Nephron (organoid): ENCODE measurements around the gene TMEM38A.

Experiments used
- H3K27ac Mint-ChIP-seq, 3 experiments: 2 replicates each; pipeline ENCODE4 v1.8.0; 2020; ENCODE audit warnings: mixed read lengths in 3 of 3, mild to moderate bottlenecking in 2 of 3, moderate library complexity in 1 of 3
- H3K27me3 Mint-ChIP-seq: 2 replicates; pipeline ENCODE4 v1.8.0; 2021; ENCODE audit warnings: low read depth, mild to moderate bottlenecking, moderate library complexity, mixed read lengths
- H3K36me3 Mint-ChIP-seq: 2 replicates; pipeline ENCODE4 v1.8.0; 2020; ENCODE audit warnings: low read depth, mixed read lengths
- H3K4me1 Mint-ChIP-seq: 2 replicates; pipeline ENCODE4 v1.8.0; 2020; ENCODE audit warnings: mixed read lengths
- H3K4me3 Mint-ChIP-seq, 3 experiments: 2 replicates each; pipeline ENCODE4 v1.8.0; 2020; ENCODE audit warnings: mild to moderate bottlenecking in 3 of 3, mixed read lengths in 3 of 3, moderate library complexity in 2 of 3
- H3K9me3 Mint-ChIP-seq: 2 replicates; pipeline ENCODE4 v1.8.0; 2020; ENCODE audit warnings: mixed read lengths
- TF ChIP-seq, protein P1 (sequence below), 3 experiments: fragments of 200-600 bp; sonication (generic); IDR thresholded peaks; one replicate each; pipeline ENCODE4 v1.5.0; 2021; ENCODE audit warnings: antibody characterized with exemption in 3 of 3; ENCODE audit not compliant: unreplicated experiment in 3 of 3

Gene TMEM38A

GRCh38 chr19:16736709-16737108, 75.8 kb downstream of the TMEM38A start:
- Mint-ChIP-seq H3K4me1 (peaks cover 6% of the 10 kb centered on the region), H3K9me3 (no peaks in the 10 kb centered on the region), H3K4me3 (no peak overlapping the region), H3K27me3 (peaks cover 8% of the 10 kb centered on the region), H3K27ac (no peak overlapping the region), H3K36me3 (no peaks in the 10 kb centered on the region)
- TF ChIP-seq, protein P1, sequence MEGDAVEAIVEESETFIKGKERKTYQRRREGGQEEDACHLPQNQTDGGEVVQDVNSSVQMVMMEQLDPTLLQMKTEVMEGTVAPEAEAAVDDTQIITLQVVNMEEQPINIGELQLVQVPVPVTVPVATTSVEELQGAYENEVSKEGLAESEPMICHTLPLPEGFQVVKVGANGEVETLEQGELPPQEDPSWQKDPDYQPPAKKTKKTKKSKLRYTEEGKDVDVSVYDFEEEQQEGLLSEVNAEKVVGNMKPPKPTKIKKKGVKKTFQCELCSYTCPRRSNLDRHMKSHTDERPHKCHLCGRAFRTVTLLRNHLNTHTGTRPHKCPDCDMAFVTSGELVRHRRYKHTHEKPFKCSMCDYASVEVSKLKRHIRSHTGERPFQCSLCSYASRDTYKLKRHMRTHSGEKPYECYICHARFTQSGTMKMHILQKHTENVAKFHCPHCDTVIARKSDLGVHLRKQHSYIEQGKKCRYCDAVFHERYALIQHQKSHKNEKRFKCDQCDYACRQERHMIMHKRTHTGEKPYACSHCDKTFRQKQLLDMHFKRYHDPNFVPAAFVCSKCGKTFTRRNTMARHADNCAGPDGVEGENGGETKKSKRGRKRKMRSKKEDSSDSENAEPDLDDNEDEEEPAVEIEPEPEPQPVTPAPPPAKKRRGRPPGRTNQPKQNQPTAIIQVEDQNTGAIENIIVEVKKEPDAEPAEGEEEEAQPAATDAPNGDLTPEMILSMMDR (IDR thresholded peaks at IDR 0.05; ENCODE audit: unreplicated experiment in 3 of 3), result no peak

- H3K4me3 Mint-ChIP-seq, result no peak overlapping the region
- TF ChIP-seq, protein P1 (IDR thresholded peaks at IDR 0.05; ENCODE audit: unreplicated experiment in 3 of 3), result no peak
- H3K4me1 Mint-ChIP-seq, result peaks cover 6% of the 10 kb centered on the region
- H3K27ac Mint-ChIP-seq, result no peak overlapping the region
- H3K9me3 Mint-ChIP-seq, result no peaks in the 10 kb centered on the region
- no peaks in the 10 kb centered on the region for H3K36me3 Mint-ChIP-seq
- peaks cover 8% of the 10 kb centered on the region for H3K27me3 Mint-ChIP-seq
These were observed 77.0 kb downstream of the TMEM38A start for GRCh38 chr19:16737911-16738310.

DNA sequence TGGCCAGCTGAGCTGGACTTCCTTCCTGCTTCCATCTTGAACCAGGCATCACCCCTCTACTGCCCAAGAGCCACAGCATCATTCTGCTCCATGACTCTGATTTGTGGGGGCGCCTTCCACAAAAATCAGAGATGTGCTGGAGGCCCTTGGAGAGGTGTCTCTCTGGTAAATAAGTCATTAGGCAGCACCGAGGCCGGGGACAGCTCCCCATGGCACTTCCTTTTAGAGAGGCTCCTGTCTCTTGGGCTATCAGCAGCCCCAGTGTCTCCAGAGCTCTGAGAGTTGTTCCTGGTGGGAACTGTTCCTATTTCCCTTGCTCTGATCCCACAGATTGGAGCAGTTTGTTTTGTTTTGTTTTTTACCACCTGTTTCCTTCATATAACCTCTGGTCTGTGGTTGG, 78.6 kb downstream of the TMEM38A start:
- Mint-ChIP-seq H3K36me3 (no peaks in the 10 kb centered on the region), H3K27me3 (peaks cover 8% of the 10 kb centered on the region), H3K4me1 (no peaks in the 10 kb centered on the region), H3K9me3 (no peaks in the 10 kb centered on the region), H3K4me3 (no peak overlapping the region), H3K27ac (no peak overlapping the region)
- TF ChIP-seq, protein P1 (IDR thresholded peaks at IDR 0.05; ENCODE audit: unreplicated experiment in 3 of 3), result no peak
